NOMO-1 treated with DMSO at 0.1 percent for 48 hours (cell line): ENCODE measurements around the gene GNAZ.
A peak's percentile ranks its signal among the peaks of the same experiment; 100 is the strongest.
"Not testable (repeated sequence)": the region's sequence is repeated elsewhere in the genome, so short reads cannot be mapped to it uniquely, and the experiment has no call there.

Source experiments
- DNase-seq: peaks from one replicate; lab custom pipeline; 2025; ENCODE audit not compliant: unreplicated experiment; lab: John Stamatoyannopoulos, UW

Gene GNAZ

DNA sequence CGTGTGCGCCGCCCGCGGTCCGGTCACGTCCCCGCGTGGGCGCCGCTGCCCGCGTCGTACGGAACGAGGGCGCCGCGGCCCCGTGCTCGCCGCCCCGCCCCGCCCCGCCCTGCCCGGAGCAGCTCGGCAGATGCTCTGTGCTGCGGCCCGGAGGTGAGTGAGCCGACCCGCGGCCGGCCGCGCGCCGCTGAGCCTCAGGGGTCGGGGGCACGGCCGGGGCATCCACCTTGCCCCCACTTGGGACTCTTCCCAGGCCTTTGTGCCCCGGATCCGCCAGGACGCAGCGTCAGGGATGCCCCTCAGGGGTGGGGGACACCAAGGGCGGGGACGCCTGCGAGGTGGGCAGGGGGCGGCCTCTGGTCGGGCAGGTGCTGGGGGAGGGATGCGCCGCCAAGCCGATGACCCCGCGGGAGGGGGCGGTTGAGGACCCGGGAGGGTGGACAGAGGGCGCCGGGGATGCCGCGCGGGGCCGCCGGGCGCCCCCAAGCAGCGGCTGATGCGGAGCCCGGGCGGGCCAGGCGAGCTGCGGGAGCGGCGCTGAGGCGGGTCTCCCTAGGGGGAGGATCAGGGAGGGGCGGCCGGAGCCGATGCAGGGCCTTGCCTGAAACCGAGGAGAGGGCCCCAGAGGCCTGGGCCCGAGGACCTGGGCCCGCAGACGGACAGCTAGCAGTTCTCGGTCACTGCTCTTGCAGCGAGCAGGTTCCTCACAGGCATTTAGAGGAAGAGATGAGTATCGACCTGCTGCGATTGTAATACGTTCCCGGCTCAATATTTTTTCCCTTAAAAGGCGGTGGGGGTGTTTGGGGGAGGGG, at the start of gene GNAZ:
Gene GNAZ (plus strand): TSS at position 102 of the 812 bp plus-strand sequence. CDS start 25,177 bp downstream, outside the sequence.
- DNase-seq, result peak; percentile 28

DNA sequence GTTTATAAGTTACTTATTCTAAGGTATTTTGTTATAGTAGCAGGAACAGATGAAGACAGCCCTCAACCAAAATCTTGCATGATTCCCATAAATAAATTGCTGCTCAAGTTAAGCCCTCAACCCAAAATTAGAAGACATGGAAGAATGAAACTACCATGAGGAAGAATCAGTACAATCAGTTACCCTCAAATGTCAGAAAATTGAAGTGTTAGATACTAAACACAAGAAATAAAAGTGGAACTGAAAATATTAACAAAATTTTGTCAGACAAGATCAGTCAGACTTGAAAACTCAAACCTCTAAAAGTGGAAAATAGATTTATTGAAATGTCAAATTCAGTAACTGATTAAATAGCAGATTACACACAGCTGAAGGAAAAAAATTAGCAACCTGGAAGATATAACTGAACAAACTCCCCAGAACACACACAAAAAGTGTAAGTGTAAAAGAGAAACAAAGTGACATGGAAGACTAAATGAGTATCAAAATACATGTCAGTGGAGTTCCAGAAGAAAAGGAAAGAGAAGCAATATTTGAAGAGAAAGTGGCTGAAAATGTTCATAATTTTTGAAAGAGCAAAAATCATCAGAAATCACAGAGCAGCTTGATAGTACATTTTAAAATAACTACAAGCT, 49.5 kb upstream of the GNAZ start:
- no peak for DNase-seq

DNA sequence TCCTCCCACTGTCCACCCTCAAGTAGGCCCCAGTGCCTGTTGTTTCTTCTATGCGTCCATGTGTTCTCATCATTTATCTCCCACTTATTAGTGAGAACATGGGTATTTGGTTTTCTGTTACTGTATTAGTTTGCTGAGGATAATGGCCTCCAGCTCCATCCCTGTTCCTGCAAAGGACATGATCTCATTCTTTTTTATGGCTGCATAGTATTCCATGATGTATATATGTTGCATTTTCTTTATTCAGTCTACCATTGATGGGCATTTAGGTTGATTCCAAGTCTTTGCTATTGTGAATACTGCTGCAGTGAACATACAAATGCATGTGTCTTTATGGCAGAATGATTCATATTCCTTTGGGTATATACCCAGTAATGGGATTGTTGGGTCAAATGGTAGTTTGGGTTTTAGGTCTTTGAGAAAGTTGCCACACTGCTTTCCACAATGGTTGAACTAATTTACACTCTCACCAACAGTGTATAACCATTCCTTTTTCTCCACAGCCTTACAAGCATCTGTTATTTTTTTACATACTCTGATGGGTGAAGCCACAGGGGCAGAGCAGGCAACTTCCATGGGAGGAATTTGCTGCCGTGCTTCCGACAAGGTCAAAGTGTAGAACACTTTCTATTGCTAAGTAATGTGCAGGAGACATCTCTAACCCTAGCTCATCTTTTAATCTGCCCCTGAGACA, 48.5 kb upstream of the GNAZ start:
- DNase-seq, result not testable (repeated sequence)

DNA sequence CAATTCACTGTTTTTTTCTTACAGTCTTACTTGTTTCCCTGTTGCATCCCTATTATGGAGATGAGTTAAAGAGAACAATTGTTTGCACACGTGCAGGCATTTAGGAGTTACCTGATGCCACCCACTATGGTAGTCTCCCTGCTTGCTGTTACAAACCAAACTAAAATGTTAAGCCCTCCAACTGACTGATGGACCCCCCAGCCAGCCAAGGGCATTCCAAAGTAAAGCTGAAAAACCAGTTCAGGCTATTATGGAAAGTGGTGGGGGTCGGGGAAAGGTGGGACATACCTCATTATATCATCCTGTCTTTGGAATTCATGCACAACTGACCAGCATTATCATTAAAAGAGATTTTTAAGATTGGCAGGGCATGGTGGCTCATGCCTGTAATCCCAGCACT, 47.0 kb upstream of the GNAZ start:
- DNase-seq, result no peak

GRCh38 chr22:23026777-23027176, 43.5 kb upstream of the GNAZ start:
- no peak for DNase-seq

GRCh38 chr22:23027849-23028248, 42.5 kb upstream of the GNAZ start:
- not testable (repeated sequence) for DNase-seq

GRCh38 chr22:23029521-23030228, 40.6 kb upstream of the GNAZ start:
- DNase-seq, result no peak

DNA sequence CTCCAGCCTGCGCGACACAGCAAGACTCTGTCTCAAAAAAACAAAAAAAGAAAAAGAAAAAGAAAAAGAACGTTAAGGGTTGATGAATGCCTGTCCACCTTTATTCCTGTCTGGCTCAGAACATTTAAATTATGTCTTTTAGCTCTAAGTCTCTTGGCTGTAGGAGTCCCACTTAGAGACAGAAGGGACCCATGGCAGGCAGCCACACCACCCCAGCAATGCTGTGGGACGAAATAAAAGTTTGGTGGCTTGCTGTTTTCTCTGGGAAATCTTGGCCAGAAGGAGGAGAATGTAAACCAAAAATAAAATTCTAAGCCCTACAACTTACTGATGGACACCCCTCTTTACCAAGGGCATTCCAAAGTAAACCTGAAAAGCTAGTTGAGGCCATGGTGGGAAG, 38.9 kb upstream of the GNAZ start:
- no peak for DNase-seq

DNA sequence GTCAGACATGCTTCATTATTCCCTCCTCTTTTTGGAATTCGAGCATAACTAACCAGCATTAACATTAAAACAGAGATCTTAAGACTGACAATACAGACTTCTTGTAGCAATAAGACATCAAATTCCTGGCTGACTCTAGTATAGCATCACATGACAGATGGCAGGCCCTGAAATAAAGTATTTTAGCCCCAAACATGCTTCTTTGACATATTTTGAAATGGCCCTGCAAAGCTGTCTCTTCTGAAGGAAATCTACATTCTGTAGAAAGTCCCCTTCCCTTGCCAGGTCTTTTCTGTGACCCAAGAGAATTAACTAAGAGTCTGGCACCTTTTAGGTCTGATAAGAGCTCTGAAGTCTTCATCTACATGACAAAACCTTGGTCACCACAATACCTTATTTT, 38.5 kb upstream of the GNAZ start:
- DNase-seq, result no peak

GRCh38 chr22:23032658-23033057, 37.7 kb upstream of the GNAZ start:
- no peak for DNase-seq

- DNase-seq, result no peak
Measured at GRCh38 chr22:23033116-23033905, 37.0 kb upstream of the GNAZ start.

DNA sequence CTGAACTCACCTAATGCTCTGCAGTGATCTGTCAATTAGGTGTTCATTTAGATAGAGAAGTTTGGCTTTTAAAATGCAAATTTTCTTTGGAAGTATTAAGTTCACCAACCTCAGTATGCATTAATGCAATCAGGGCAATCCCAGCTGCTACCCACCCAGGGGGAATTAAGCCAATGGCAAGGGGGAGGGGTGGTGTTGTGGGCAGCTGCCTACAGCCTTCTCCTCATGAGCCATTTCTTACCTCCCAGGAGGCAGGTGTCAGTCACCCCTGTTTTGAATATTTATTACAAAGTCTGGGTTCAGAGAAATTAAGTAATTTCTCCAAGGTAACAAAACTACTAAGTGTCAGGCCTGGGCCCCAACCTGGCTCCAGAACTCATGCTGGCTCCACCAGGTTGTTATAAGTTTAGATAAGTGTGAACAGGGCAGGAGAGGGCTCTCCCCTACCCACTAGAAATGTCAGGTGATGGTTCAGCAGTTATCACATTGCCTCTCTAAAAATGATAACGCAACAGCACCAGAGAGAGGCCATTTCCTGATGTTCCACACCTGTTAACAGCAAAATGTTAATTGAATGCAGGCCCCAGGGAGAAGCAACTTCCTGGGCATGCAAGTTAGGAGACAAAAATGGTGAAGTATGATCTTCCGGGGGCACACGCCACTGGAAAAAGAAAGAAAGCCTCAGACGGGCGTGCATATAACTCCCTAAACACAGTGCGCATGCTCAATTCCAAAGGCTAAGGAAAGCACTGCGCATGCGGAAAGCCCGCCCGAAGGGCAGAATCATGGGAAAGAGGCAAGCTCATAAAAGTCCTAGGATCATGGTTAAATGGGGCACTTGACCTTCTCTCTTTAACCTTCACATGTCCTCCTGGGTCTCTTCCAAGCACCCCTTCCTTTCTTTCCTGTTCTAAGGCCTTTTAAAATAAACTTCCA, 35.4 kb upstream of the GNAZ start:
- DNase-seq, result no peak

GRCh38 chr22:23035557-23036277, 34.6 kb upstream of the GNAZ start:
- DNase-seq, result no peak

- peak; percentile 41 for DNase-seq
Measured at GRCh38 chr22:23036684-23037428, 33.5 kb upstream of the GNAZ start.

DNA sequence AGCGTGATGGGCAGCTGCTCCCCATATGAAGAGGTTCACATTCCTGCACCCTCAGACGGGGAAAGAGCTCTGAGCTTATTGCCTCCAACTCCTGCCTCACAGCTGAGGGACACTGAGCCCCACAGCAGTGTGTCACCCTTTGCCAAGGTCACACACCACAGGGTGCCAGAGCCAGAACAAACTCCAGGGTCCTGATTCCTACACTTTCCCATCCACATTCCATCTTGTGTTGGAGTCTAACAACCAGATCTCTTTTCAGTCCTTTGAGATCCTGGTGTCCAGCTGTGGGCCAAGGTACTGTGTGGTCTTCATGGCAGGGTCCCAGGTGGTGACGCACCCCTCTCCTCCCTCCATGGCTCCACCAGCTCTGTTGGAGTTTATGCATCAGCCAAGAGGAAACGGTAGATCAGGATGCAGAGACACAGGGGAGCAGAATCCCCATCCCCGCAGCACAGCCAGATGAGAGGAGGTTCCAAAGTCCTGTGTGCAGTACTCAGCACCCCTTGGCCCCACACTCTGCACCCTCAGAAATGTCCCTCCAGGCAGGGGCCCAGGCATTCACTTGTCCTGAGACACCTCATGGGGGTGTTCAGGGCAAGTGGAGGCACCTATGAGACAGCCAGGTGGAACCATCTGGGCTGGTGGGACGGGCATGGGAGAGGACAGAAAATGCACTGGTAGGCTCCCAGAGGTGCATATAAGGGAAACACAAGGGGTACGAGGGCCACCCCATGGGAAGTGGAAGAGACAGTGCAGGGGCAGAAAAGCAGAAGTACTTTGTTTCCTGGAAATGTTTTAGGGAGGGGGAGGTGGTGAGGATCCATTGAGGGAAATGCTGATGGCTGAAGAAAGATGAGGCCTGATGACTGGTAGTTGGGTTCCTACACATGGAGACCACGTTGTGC, 32.6 kb upstream of the GNAZ start:
- peak; percentile 15 for DNase-seq

DNA sequence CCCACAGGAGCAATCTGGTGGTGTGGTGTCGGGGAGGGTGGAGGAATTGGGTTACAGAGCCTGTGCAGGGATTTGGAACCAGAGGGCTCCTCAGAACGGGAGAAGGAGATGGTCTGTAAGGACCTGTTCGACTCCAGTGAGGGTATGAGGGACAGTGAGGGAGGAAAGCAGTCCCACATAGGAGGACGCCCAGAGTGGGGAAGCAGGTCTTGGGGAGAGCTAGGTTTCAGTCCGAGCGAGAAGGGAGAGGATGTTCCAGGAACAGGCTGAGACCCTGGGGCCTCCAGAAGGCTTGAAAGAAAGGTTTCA, 32.0 kb upstream of the GNAZ start:
- no peak for DNase-seq

- no peak for DNase-seq
Measured at GRCh38 chr22:23038902-23039301, 31.4 kb upstream of the GNAZ start.
